Measurements from ENCODE around the gene RAB11FIP3.

Gene RAB11FIP3

DNA sequence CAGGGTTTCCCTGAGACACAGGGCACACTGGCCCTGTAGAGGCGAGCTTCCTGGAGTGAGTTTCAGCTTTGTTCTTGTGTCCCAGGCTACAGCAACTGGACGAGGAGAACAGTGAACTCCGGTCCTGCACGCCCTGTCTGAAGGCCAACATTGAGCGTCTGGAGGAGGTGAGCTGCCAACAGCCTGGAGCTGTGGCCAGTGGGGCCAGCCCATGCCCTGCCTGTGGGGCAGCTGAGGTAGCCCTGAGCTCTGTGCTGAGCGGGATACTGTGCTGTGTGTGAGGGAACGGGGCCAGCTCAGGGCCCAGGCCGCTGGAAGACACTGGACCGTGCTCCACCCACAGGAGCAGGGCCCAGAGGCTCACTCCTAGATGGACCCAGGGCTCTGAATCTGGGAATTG, 93.4 kb downstream of the RAB11FIP3 start:
- DNase-seq (ENCODE audit: low read depth in 2 of 2) = no peak

DNA sequence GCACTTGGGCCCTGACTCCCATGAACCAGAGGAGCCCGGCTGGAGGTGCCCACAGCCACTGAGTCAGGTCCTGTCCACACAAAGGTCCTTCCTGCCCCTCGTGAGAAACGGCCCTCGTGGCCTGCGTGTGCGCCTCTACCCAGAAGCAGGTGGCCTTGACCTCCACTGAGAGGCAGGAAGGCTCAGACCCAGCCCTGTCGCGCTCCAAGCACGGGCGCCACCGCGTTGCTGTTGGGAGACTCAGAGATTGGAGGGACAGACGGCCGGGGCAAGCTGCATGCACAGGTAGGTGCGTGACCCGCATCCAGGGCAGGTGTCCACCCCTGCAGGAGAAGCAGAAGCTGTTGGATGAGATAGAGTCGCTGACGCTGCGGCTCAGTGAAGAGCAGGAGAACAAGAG, 94.0 kb downstream of the RAB11FIP3 start:
- TF ChIP-seq, protein P1, sequence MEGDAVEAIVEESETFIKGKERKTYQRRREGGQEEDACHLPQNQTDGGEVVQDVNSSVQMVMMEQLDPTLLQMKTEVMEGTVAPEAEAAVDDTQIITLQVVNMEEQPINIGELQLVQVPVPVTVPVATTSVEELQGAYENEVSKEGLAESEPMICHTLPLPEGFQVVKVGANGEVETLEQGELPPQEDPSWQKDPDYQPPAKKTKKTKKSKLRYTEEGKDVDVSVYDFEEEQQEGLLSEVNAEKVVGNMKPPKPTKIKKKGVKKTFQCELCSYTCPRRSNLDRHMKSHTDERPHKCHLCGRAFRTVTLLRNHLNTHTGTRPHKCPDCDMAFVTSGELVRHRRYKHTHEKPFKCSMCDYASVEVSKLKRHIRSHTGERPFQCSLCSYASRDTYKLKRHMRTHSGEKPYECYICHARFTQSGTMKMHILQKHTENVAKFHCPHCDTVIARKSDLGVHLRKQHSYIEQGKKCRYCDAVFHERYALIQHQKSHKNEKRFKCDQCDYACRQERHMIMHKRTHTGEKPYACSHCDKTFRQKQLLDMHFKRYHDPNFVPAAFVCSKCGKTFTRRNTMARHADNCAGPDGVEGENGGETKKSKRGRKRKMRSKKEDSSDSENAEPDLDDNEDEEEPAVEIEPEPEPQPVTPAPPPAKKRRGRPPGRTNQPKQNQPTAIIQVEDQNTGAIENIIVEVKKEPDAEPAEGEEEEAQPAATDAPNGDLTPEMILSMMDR (IDR thresholded peaks at IDR 0.05; ENCODE audit: low read depth, low read length) = no peak
- no peak overlapping the region for H3K4me3 ChIP-seq (replicated peaks in 1 of 2; ENCODE audit: low read depth in 2 of 2, low read length in 2 of 2)
- DNase-seq (ENCODE audit: low read depth in 2 of 2) = no peak

More for the DNA sequence above, 93.4 kb downstream of the RAB11FIP3 start:
- no peak overlapping the region for H3K4me3 ChIP-seq (replicated peaks in 1 of 2; ENCODE audit: low read depth in 2 of 2, low read length in 2 of 2)
- TF ChIP-seq, protein P1 (IDR thresholded peaks at IDR 0.05; ENCODE audit: low read depth, low read length) = no peak

DNA sequence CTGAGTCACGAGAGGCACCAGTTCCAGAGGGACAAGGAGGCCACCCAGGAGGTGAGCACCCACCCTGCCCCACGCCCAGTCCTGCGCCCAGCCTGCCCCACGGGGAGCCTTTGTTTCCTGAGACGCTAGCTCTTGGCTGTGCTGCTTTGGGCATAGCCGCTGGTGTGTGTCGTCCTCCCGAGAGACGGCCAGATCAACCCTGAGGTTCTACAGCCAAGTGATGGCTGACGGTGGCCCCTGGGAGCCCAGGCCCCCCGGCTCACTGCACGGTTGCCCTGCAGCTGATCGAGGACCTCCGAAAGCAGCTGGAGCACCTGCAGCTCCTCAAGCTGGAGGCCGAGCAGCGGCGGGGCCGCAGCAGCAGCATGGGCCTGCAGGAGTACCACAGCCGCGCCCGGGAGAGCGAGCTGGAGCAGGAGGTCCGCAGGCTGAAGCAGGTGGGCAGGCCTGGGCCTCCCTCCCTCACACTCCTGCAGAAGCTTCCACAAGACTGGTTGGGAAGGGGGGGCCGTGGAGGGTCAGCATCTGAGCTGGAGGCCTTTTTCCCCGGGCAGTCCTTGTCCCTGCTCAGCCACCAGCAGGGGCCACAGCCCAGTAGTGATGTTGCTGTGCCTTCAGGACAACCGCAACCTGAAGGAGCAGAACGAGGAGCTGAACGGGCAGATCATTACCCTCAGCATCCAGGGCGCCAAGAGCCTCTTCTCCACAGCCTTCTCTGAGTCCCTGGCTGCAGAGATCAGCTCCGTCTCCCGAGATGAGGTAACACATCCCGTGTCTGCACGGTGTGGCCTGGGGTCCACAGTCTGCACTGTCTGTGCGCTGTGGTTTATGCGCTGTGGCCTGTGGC, 94.6 kb downstream of the RAB11FIP3 start:
- H3K4me3 ChIP-seq (replicated peaks in 1 of 2; ENCODE audit: low read depth in 2 of 2, low read length in 2 of 2) = no peak overlapping the region
- TF ChIP-seq, protein P1 (IDR thresholded peaks at IDR 0.05; ENCODE audit: low read depth, low read length) = no peak
- DNase-seq (ENCODE audit: low read depth in 2 of 2) = no peak

DNA sequence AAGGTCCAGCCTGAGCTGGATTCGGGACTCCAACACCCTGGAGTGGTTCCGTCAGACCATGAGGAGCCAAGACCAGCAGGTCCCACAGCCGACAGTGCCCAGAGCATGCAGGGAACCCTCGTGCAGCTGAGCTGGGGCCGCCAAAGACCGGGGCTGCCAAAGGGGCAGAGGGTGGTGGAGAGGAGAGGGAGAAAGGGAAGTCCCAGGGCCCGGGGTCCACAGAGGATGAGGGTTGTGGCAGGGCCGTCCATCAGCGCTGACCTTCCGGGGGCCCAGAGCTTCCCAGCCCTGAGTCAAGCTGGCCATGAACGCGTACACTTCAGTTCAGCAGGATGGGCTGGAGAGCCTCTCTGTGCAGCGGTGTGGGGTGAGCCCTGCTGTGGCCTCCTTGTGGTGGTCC, 95.4 kb downstream of the RAB11FIP3 start:
- no peak for DNase-seq (ENCODE audit: low read depth in 2 of 2)
- TF ChIP-seq, protein P1 (IDR thresholded peaks at IDR 0.05; ENCODE audit: low read depth, low read length) = no peak
- H3K4me3 ChIP-seq (replicated peaks in 1 of 2; ENCODE audit: low read depth in 2 of 2, low read length in 2 of 2) = no peak overlapping the region

DNA sequence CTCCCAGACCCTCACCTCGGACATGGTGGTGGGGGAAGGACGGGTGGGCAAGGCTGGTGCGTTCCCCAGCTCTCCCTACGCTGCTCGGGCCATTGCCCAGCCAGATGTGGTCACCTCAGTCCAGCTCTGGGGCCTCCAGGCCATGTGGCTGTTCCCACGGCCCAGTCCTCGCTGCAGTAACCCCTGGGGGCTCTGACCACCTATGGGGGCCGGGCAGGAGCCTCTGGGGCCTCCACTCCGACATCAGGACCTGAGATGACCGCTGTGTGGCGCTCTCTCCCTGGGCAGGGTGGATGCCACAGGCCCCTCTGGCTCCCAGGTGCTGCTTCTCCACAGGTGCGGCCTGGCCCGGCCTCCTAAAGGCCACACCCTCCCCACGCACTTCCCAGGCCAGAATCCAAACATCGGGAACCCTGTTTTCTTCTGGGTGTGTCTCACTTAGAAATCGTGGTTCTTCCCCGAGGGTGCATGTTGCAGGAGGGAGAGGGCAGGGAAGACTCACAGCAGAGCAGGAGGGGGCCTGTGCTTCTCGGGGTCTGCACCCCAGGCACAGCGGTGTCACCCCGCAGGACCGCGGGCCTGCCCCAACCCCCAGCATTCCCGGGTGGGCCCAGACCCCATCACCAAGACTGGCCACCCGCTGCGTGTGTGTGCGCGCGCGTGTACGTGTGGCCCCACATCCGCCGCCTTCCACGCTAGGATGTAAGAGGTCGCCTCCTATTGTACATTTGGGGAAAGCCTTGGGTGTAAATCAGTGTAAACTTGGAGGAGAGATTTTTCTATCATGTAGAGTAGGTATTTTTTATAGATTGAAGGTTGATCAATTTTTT, 96.1 kb downstream of the RAB11FIP3 start:
- TF ChIP-seq, protein P1 (IDR thresholded peaks at IDR 0.05; ENCODE audit: low read depth, low read length) = no peak
- DNase-seq (ENCODE audit: low read depth in 2 of 2) = no peak
- no peak overlapping the region for H3K4me3 ChIP-seq (replicated peaks in 1 of 2; ENCODE audit: low read depth in 2 of 2, low read length in 2 of 2)

DNA sequence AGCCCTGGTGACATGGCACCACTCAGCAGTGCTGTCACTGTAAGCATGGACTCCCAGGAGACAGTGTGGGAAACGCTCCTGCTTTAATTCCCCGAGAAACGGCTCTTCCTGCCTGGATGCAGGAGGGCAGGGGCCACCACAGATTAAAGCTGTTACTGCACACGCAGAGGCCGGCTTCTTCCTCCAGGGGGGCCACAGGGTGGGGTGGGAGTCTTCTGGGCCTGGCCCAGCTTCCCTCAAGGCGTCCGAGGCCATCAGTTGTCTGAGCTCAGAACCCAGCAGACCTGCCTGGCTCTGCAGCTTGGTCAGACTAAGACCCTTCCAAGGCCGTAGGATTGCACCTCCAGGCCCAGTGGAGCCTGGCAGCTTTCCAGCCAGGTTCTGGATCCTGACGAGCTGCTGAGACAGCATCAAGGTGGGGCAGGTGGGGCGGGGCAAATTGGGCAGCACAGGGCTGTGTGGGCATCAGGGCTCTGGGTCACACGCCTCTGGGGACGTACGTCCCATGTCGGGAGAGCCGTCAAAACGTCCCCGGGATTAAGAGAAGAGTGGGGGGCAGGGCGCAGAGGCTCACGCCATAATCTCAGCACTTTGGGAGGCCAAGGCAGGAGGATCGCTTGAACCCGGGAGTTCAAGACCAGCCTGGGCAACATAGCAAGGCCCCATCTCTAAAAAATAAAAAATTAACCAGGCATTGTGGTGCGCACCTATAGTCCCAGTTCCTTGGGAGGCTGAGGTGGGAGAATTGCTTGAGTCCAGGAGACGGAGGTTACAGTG, 97.1 kb downstream of the RAB11FIP3 start:
- DNase-seq (ENCODE audit: low read depth in 2 of 2) = no peak
- TF ChIP-seq, protein P1 (IDR thresholded peaks at IDR 0.05; ENCODE audit: low read depth, low read length) = no peak
- H3K4me3 ChIP-seq (replicated peaks in 1 of 2; ENCODE audit: low read depth in 2 of 2, low read length in 2 of 2) = no peak overlapping the region

All from cardiac fibroblast (primary cell).